DND-41 (cell line): ENCODE results near the gene STXBP6.

ENCODE experiments used
- ATAC-seq: fragments of 200-7000 bp; cut with Tn5 transposase; 3 replicates; pipeline ENCODE4 v1.9.1; 2021; ENCODE audit warnings: low read depth; ENCODE audit not compliant: insufficient read depth
- DNase-seq: peaks from one replicate; pipeline ENCODE4 v3.0.0-alpha.2; 2020
- H2AFZ ChIP-seq: 2 replicates; pipeline ENCODE4 v1.6.0; 2012; ENCODE audit warnings: low read depth, low read length
- H3K27ac ChIP-seq: 2 replicates; pipeline ENCODE4 v1.5.1; 2012; ENCODE audit warnings: low read length, inconsistent platforms
- H3K27me3 ChIP-seq: fragments of 200-600 bp; sonication (generic); 2 replicates; pipeline ENCODE4 v1.6.0; 2012; ENCODE audit warnings: low read length, mild to moderate bottlenecking, inconsistent platforms; ENCODE audit not compliant: insufficient read depth, poor library complexity
- H3K36me3 ChIP-seq: 2 replicates; pipeline ENCODE4 v1.5.1; 2012; ENCODE audit warnings: low read length, inconsistent platforms; ENCODE audit not compliant: insufficient read depth
- H3K4me1 ChIP-seq: 2 replicates; pipeline ENCODE4 v1.5.1; 2012; ENCODE audit warnings: mild to moderate bottlenecking, low read length; ENCODE audit not compliant: insufficient read depth
- H3K4me2 ChIP-seq: 2 replicates; pipeline ENCODE4 v1.6.0; 2012; ENCODE audit warnings: mild to moderate bottlenecking, moderate library complexity, low read length, inconsistent platforms; ENCODE audit not compliant: insufficient read depth
- H3K4me3 ChIP-seq, 2 experiments: fragments of 200-600 bp in 1 of 2; shearing (Covaris generic) in 1 of 2; 2 replicates each; pipeline ENCODE4 v1.5.1; 2012 to 2016; ENCODE audit warnings: inconsistent platforms in 2 of 2, low read length in 2 of 2, mild to moderate bottlenecking in 2 of 2, low read depth in 1 of 2, moderate library complexity in 1 of 2
- H3K79me2 ChIP-seq: 2 replicates; pipeline ENCODE4 v1.6.0; 2012; ENCODE audit warnings: low read length, inconsistent platforms; ENCODE audit not compliant: insufficient read depth
- H3K9ac ChIP-seq: 2 replicates; pipeline ENCODE4 v1.6.0; 2012; ENCODE audit warnings: low read depth, mild to moderate bottlenecking, inconsistent platforms, low read length, moderate library complexity
- H3K9me3 ChIP-seq: 2 replicates; pipeline ENCODE4 v1.5.1; 2012; ENCODE audit warnings: low read length, moderate library complexity, mild to moderate bottlenecking, inconsistent platforms; ENCODE audit not compliant: insufficient read depth, severe bottlenecking
- H4K20me1 ChIP-seq: 2 replicates; pipeline ENCODE4 v1.6.0; 2012; ENCODE audit warnings: low read length; ENCODE audit not compliant: insufficient read depth
- CTCF ChIP-seq: IDR thresholded peaks from 2 replicates; pipeline ENCODE4 v1.5.1; 2012; ENCODE audit warnings: borderline replicate concordance, low read length, moderate library complexity, mild to moderate bottlenecking; ENCODE audit not compliant: poor library complexity, severe bottlenecking; ENCODE audit errors: extremely low read depth
- EZH2 ChIP-seq: IDR thresholded peaks from 3 replicates; pipeline ENCODE4 v1.6.1; 2012; ENCODE audit warnings: borderline replicate concordance, low read depth, mild to moderate bottlenecking, moderate library complexity, low read length, inconsistent platforms; ENCODE audit not compliant: severe bottlenecking

The STXBP6 gene

GRCh38 chr14:24941719-24942118, 108.2 kb downstream of the STXBP6 start:
- Histone ChIP-seq H3K36me3 (no peaks in the 10 kb centered on the region), H3K9me3 (no peaks in the 10 kb centered on the region), H3K4me1 (no peaks in the 10 kb centered on the region), H3K9ac (no peak overlapping the region), H3K4me2 (no peak overlapping the region), H3K27me3 (no peaks in the 10 kb centered on the region), H4K20me1 (no peaks in the 10 kb centered on the region), H3K79me2 (no peaks in the 10 kb centered on the region), H3K27ac (no peak overlapping the region), H2AFZ (no peak overlapping the region), H3K4me3 (no peak overlapping the region)
- TF ChIP-seq EZH2 (no peak), CTCF (no peak)
- DNase-seq: peak; percentile 5
- no peak for ATAC-seq

GRCh38 chr14:24940213-24940783, 109.6 kb downstream of the STXBP6 start:
- Histone ChIP-seq H3K36me3 (no peaks in the 10 kb centered on the region), H3K4me3 (no peak overlapping the region)

GRCh38 chr14:24938593-24938992, 111.4 kb downstream of the STXBP6 start:
- TF ChIP-seq EZH2: no peak
- no peak for TF ChIP-seq CTCF
- H3K36me3 ChIP-seq: no peaks in the 10 kb centered on the region

More at GRCh38 chr14:24940213-24940783, 109.6 kb downstream of the STXBP6 start:
- no peak overlapping the region for H2AFZ ChIP-seq
- H4K20me1 ChIP-seq: no peaks in the 10 kb centered on the region
- no peak for TF ChIP-seq EZH2
- no peak for TF ChIP-seq CTCF
- no peaks in the 10 kb centered on the region for H3K4me1 ChIP-seq
- H3K4me2 ChIP-seq: no peak overlapping the region
- H3K27ac ChIP-seq: no peak overlapping the region
- no peak for ATAC-seq
- no peak for DNase-seq
- H3K9ac ChIP-seq: no peak overlapping the region
- H3K27me3 ChIP-seq: peaks cover 2% of the 10 kb centered on the region
- H3K79me2 ChIP-seq: no peaks in the 10 kb centered on the region
- H3K9me3 ChIP-seq: no peaks in the 10 kb centered on the region

More at GRCh38 chr14:24938593-24938992, 111.4 kb downstream of the STXBP6 start:
- Histone ChIP-seq H4K20me1 (no peaks in the 10 kb centered on the region), H3K4me2 (no peak overlapping the region), H3K79me2 (no peaks in the 10 kb centered on the region), H3K27ac (no peak overlapping the region), H3K9ac (no peak overlapping the region), H3K4me3 (no peak overlapping the region), H3K4me1 (no peaks in the 10 kb centered on the region), H3K27me3 (peaks cover 2% of the 10 kb centered on the region), H2AFZ (no peak overlapping the region), H3K9me3 (no peaks in the 10 kb centered on the region)
- ATAC-seq: no peak
- no peak for DNase-seq
